DND-41 (cell line): ENCODE data around the gene ERF.

Experiments used
- ATAC-seq: fragments of 200-7000 bp; cut with Tn5 transposase; 3 replicates; pipeline ENCODE4 v1.9.1; 2021; ENCODE audit warnings: low read depth; ENCODE audit not compliant: insufficient read depth
- DNase-seq: peaks from one replicate; pipeline ENCODE4 v3.0.0-alpha.2; 2020
- H2AFZ ChIP-seq: 2 replicates; pipeline ENCODE4 v1.6.0; 2012; ENCODE audit warnings: low read depth, low read length
- H3K27ac ChIP-seq: 2 replicates; pipeline ENCODE4 v1.5.1; 2012; ENCODE audit warnings: low read length, inconsistent platforms
- H3K27me3 ChIP-seq: fragments of 200-600 bp; sonication (generic); 2 replicates; pipeline ENCODE4 v1.6.0; 2012; ENCODE audit warnings: low read length, mild to moderate bottlenecking, inconsistent platforms; ENCODE audit not compliant: insufficient read depth, poor library complexity
- H3K36me3 ChIP-seq: 2 replicates; pipeline ENCODE4 v1.5.1; 2012; ENCODE audit warnings: low read length, inconsistent platforms; ENCODE audit not compliant: insufficient read depth
- H3K4me1 ChIP-seq: 2 replicates; pipeline ENCODE4 v1.5.1; 2012; ENCODE audit warnings: mild to moderate bottlenecking, low read length; ENCODE audit not compliant: insufficient read depth
- H3K4me2 ChIP-seq: 2 replicates; pipeline ENCODE4 v1.6.0; 2012; ENCODE audit warnings: mild to moderate bottlenecking, moderate library complexity, low read length, inconsistent platforms; ENCODE audit not compliant: insufficient read depth
- H3K4me3 ChIP-seq, 2 experiments: fragments of 200-600 bp in 1 of 2; shearing (Covaris generic) in 1 of 2; 2 replicates each; pipeline ENCODE4 v1.5.1; 2012 to 2016; ENCODE audit warnings: inconsistent platforms in 2 of 2, low read length in 2 of 2, mild to moderate bottlenecking in 2 of 2, low read depth in 1 of 2, moderate library complexity in 1 of 2
- H3K79me2 ChIP-seq: 2 replicates; pipeline ENCODE4 v1.6.0; 2012; ENCODE audit warnings: low read length, inconsistent platforms; ENCODE audit not compliant: insufficient read depth
- H3K9ac ChIP-seq: 2 replicates; pipeline ENCODE4 v1.6.0; 2012; ENCODE audit warnings: low read depth, mild to moderate bottlenecking, inconsistent platforms, low read length, moderate library complexity
- H3K9me3 ChIP-seq: 2 replicates; pipeline ENCODE4 v1.5.1; 2012; ENCODE audit warnings: low read length, moderate library complexity, mild to moderate bottlenecking, inconsistent platforms; ENCODE audit not compliant: insufficient read depth, severe bottlenecking
- H4K20me1 ChIP-seq: 2 replicates; pipeline ENCODE4 v1.6.0; 2012; ENCODE audit warnings: low read length; ENCODE audit not compliant: insufficient read depth
- CTCF ChIP-seq: IDR thresholded peaks from 2 replicates; pipeline ENCODE4 v1.5.1; 2012; ENCODE audit warnings: borderline replicate concordance, low read length, moderate library complexity, mild to moderate bottlenecking; ENCODE audit not compliant: poor library complexity, severe bottlenecking; ENCODE audit errors: extremely low read depth
- EZH2 ChIP-seq: IDR thresholded peaks from 3 replicates; pipeline ENCODE4 v1.6.1; 2012; ENCODE audit warnings: borderline replicate concordance, low read depth, mild to moderate bottlenecking, moderate library complexity, low read length, inconsistent platforms; ENCODE audit not compliant: severe bottlenecking

Gene ERF

GRCh38 chr19:42270346-42271044 is 15.6 kb upstream of the ERF start:
- peaks cover 24% of the 10 kb centered on the region for H3K4me1 ChIP-seq
- H2AFZ ChIP-seq: no peak overlapping the region
- H4K20me1 ChIP-seq: no peaks in the 10 kb centered on the region
- H3K9ac ChIP-seq: peak overlapping the region; percentile 74
- no peak for TF ChIP-seq EZH2
- H3K4me3 ChIP-seq: peak overlapping the region; percentile 69 to 92; a peak in 3 of 4 replicates
- peaks cover 42% of the 10 kb centered on the region for H3K36me3 ChIP-seq
- ATAC-seq: no peak
- H3K27me3 ChIP-seq: no peaks in the 10 kb centered on the region
- H3K4me2 ChIP-seq: peak overlapping the region; percentile 85
- H3K9me3 ChIP-seq: no peaks in the 10 kb centered on the region
- DNase-seq: peak; percentile 46
- peak overlapping the region; percentile 89 for H3K27ac ChIP-seq
- H3K79me2 ChIP-seq: peaks cover 28% of the 10 kb centered on the region

- Histone ChIP-seq H2AFZ (peak overlapping the region; percentile 41; the same call in 1 of the 2 replicates), H3K9me3 (no peaks in the 10 kb centered on the region), H3K9ac (peak overlapping the region; percentile 74), H3K4me3 (peak overlapping the region; percentile 69 to 92; a peak in 3 of 4 replicates), H3K4me2 (peak overlapping the region; percentile 85), H3K27ac (peak overlapping the region; percentile 89), H3K27me3 (no peaks in the 10 kb centered on the region), H3K4me1 (peaks cover 24% of the 10 kb centered on the region), H4K20me1 (no peaks in the 10 kb centered on the region), H3K79me2 (peaks cover 28% of the 10 kb centered on the region), H3K36me3 (peaks cover 36% of the 10 kb centered on the region)
- DNase-seq: no peak
- no peak for ATAC-seq
- no peak for TF ChIP-seq EZH2
- no peak for TF ChIP-seq CTCF
These were observed 14.8 kb upstream of the ERF start for GRCh38 chr19:42269478-42270345.

GRCh38 chr19:42268704-42269477 is 14.0 kb upstream of the ERF start, which contains the start of gene CIC:
CIC (plus strand) TSS chr19:42269252; CDS start chr19:42271784, 2,532 bp downstream.
- Histone ChIP-seq H3K79me2 (peaks cover 28% of the 10 kb centered on the region), H3K36me3 (peaks cover 28% of the 10 kb centered on the region), H3K9me3 (no peaks in the 10 kb centered on the region), H3K9ac (peak within 1 kb of the TSS; percentile 74), H4K20me1 (no peaks in the 10 kb centered on the region), H2AFZ (peak within 1 kb of the TSS; percentile 82), H3K27me3 (no peaks in the 10 kb centered on the region), H3K4me1 (peaks cover 24% of the 10 kb centered on the region), H3K4me3 (peak within 1 kb of the TSS; percentile 69 to 92; a peak in 3 of 4 replicates), H3K27ac (peak within 1 kb of the TSS; percentile 98), H3K4me2 (peak within 1 kb of the TSS; percentile 85)
- no peak for TF ChIP-seq EZH2
- TF ChIP-seq CTCF: no peak
- DNase-seq (peak; percentile 100), ATAC-seq (peak; percentile 90)
